ENCODE measurements around the gene ZNF578.
"Not testable (repeated sequence)": the region's sequence is repeated elsewhere in the genome, so short reads cannot be mapped to it uniquely, and the experiment has no call there.

Gene ZNF578

DNA sequence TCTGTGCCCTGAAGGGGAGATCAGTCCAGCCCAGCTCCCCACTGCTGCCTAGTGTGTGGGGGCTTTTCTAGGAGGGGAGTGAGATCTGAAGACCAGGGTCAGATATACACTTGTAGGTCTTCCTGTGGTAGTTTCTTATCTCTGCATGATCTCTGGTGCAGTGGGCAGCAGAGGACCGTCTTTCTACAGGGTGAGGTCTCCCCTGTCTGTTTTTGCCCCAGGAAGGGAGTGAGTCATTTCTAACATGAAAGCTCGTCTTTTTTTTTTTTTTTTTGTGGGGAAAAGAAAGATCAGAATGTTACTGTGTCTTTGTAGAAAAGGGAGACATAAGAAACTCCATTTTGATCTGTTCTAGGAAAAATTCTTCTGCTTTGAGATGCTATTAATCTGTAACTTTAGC lies 65.3 kb downstream of the ZNF578 start:
- DNase-seq: no peak

DNA sequence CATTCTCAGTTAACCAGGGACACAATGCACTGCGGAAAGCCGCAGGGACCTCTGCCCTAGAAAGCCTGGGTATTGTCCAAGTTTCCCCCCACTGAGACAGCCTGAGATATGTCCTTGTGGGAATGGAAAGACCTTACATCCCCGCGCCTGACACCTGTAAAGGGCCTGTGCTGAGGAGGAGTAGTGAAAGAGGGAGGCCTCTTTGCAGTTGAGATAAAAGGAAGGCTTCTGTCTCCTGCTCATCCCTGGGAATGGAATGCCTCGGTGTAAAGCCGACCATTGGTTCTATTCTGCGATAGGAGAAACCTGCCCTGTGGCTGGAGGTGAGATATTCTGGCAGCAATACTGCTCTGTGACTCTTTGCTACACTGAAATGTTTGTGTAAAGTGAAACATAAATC lies 65.8 kb downstream of the ZNF578 start:
- DNase-seq: not testable (repeated sequence)

GRCh38 chr19:52520013-52520412 lies 66.7 kb downstream of the ZNF578 start:
- no peak for DNase-seq

GRCh38 chr19:52522551-52522950 lies 69.2 kb downstream of the ZNF578 start:
- no peak for DNase-seq

- no peak for DNase-seq
Observed at GRCh38 chr19:52524086-52524485, 70.7 kb downstream of the ZNF578 start.

DNA sequence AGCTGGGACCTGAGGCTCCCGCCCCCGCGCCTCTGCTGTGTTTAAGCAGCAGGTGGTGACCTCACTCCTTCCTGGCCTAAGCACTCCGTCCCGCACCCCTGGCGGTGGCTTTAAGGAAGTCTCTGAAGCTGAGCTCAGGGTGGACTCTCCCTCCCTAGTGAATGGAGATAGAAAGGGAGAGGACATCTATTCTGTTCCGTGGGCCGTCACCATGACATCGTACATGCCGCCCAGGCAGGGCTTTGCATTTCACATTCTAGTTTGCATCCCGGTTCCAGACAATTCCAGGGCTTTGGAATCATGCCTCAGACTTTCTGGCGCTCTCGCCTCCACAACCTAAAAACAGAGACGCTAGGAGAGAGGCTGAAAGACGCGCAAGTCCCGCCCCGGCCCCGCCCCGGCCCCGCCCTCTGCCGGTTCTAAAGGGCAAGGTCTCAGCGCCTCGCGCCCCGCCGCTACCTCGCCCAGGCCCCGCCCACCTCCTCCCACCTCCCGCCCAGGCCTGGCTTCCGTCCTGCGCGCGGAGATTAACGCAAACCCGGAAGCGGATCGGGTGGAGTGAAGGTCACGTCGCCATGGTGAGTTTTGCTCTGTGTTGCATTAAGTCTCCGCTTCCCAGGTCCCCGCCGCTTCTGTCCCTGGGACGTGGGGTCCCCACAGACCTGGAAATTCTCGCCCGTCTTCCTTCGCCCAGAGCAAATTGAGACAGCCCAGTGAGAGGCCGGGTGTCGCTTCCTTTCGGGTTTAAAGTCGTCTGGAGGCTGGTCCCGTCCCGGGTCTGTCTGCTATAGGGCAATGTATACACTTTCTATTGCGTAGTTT lies 74.0 kb downstream of the ZNF578 start, which contains the start of gene ZNF808:
Gene ZNF808, plus strand, starts transcription at position 535 of the 822 bp plus-strand sequence. CDS start 15,617 bp downstream, outside the sequence.
- peak; percentile 95 for DNase-seq

DNA sequence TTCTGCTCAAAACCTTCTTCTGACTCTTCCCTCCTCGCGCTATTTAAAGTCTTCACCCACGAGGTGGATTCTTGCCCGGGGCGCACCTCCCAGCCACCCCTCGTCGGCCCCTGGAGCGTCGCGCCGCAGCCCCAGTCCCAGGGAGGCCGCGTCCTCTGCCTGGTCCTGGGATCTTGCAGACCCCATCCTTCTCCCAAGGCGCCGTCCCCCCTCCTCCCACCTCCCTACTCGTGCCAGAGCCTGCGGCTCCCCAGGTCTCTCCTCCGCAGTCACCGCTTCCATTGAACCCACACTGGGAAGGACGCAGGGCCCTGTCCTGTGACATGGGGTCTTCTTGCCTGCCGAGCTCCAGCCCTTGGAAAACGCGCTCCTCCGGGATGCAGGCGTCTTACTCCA lies 74.6 kb downstream of the ZNF578 start:
- no peak for DNase-seq

- DNase-seq: no peak
Observed at GRCh38 chr19:52532480-52532879, 79.1 kb downstream of the ZNF578 start.

DNA sequence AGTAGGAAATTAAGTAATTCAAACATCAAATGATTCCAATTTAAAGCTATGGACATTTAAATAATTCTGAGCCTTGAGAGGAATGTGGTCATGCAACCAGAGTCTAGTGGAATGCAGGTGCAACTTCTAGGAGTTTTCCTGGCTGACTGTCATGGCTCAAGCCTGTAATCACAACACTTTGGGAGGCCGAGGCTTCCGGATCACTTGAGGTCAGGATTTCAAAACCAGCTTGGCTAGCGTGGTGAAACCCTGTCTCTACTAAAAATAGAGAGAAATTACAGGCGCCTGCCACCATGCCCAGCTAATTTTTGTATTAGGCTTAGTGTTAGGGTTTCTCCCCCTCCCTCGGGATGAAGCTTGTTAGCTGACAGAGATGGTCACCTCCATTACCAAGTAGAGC lies 80.5 kb downstream of the ZNF578 start:
- DNase-seq: no peak

DNA sequence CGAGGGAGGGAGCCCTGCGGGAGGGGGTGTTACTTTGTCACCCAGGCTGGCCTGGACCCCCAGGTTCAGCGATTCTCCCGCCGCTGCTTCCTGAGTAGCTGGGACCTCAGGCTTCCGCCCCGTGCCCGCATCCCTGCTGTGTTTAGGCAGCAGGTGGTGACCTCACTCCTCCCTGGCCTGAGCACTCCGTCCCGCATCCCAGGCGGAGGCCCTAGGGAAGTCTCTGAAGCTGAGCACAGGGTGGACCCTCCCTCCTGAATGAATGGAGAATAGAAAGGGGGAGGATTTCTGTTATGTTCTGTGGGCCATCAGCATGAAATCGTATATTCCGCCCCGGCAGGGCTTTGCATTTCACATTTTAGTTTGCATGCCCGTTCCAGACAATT lies 82.0 kb downstream of the ZNF578 start:
- DNase-seq: not testable (repeated sequence)

GRCh38 chr19:52535771-52536447 lies 82.6 kb downstream of the ZNF578 start:
- DNase-seq: peak; percentile 86

- peak; percentile 36 for DNase-seq
Observed at GRCh38 chr19:52536448-52536800, 83.1 kb downstream of the ZNF578 start.

GRCh38 chr19:52538815-52539214 lies 85.5 kb downstream of the ZNF578 start:
- DNase-seq: not testable (repeated sequence)

DNA sequence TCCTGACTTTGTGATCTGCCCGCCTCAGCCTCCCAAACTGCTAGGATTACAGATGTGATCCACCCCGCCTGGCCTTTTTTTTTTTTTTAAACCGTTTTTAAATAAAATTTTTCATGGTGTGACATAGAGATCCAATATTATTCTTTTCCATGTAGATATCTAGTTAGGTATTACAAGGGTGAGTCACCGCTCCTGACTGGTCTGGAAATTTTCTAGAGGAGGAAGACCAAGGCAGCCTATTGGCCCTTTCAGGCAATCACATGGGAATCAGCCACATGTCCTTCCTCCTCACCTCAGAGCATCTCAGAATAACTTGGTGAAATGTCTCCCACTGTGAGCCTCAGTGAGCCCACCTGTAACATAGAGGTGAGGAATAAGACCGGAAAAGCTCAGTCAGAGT lies 87.8 kb downstream of the ZNF578 start:
- DNase-seq: not testable (repeated sequence)

DNA sequence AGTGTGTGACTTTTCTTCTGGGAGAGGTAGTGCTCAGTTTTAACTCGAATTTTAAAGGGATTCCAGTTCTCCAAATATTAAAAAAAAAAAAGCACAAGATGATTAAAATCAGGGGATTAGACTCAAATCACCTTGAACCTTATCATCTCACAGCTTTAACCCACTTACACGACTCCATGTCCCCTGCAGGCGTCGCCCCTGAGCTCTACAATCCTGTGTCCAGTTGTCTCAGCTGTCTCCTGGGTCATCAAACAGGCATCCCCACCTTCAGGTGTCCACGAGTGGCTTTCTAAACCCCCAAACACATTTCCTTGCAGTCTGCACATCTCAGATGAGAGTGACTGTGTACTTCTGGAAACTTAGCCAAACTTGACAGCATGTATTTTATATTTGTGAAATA lies 88.3 kb downstream of the ZNF578 start:
- DNase-seq: no peak

DNA sequence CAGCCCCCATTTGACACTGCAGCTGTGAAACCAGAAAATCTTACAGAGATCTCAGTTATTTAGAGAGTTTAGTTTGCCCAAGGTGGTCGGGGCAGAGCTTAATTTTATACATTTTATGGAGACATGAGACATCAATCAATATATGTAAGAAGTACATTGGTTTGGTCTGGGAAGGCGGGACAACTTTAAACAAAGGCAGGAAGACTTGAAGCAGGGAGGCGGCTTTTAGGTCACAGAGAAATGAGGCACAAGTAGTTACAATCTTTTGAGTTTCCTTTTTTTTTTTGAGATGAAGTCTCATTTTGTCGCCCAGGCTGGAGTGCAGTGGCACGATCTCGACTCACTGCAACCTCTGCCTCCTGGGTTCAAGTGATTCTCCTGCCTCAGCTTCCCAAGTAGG lies 89.2 kb downstream of the ZNF578 start:
- not testable (repeated sequence) for DNase-seq

- peak; percentile 59 for DNase-seq
Observed at GRCh38 chr19:52542984-52543664, 89.8 kb downstream of the ZNF578 start.

DNA sequence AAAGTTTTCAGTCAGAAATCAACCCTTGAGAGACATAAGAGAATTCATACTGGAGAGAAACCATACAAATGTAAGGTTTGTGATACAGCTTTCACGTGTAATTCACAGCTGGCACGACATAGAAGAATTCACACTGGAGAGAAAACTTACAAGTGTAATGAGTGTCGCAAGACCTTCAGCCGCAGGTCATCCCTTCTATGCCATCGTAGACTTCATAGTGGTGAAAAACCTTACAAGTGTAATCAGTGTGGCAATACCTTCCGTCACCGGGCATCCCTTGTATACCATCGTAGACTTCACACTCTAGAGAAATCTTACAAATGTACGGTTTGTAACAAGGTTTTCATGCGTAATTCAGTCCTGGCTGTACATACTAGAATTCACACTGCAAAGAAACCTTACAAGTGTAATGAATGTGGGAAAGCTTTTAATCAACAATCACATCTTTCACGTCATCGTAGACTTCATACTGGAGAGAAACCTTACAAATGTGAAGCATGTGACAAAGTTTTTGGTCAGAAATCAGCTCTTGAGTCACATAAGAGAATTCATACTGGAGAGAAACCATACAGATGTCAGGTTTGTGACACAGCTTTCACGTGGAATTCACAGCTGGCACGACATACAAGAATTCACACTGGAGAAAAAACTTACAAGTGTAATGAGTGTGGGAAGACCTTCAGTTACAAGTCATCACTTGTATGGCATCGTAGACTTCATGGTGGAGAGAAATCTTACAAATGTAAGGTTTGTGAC lies 101.0 kb downstream of the ZNF578 start:
- no peak for DNase-seq

DNA sequence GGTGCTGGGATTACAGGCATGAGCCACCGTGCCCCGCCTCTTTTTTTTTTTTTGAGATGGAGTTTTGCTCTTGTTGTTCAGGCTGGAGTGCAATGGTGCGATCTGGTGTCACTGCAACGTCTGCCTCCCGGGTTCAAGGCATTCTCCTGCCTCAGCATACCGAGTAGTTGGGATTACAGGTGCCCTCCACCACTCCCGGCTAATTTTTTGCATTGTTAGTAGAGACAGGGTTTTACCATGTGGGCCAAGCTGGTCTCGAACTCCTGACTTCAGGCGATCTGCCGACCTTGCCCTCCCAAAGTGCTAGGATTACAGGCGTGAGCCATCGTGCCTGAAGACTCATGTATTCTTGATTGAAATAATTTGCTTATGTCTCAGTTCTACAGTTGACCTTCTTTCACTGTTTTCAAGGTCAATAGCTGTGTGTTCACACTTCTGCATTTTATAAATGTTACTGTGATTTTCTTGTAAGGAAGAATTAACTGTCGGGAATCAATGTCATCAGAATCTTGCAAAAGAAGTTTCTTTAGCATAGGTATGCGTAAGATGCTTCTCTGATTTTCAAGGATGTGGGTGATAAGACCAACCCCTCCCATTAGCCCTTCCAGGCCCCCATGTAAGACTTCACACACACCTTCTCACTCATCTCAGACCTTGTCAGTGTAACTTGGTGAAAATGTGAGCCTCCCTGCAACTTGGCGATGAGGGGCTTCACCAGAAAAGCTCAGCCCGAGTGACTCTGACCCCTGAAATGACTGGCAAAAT lies 104.1 kb downstream of the ZNF578 start:
- no peak for DNase-seq

GRCh38 chr19:52558732-52559445 lies 105.5 kb downstream of the ZNF578 start:
- DNase-seq: not testable (repeated sequence)

DNA sequence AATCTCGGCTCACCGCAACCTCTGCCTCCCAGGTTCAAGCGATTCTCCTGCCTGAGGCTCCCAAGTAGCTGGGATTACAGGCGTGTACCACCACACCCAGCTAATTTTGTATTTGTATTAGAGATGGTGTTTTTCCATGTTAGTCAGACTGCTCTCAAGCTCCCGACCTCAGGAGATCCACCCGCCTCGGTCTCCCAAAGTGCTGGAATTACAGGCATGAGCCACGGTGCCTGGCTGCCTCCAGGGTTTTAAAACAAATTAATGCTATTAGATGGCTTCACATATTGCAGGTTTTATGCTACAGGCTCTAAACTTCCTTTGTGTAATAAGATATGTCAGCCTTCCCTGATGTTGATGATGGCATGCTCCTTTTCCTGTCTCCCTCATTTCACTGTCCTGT lies 108.3 kb downstream of the ZNF578 start:
- DNase-seq: not testable (repeated sequence)

All from CD4-positive, alpha-beta T cell treated with Interleukin-4 for 4 hours (primary cell).